NT2/D1 (cell line): ENCODE data around the gene CXADR.

Source experiments
- SUZ12 ChIP-seq: IDR thresholded peaks from 2 replicates; pipeline ENCODE4 v1.6.1; 2011; ENCODE audit not compliant: insufficient read length, insufficient read depth; ENCODE audit errors: extremely low read depth
- YY1 ChIP-seq: IDR thresholded peaks from 2 replicates; pipeline ENCODE4 v1.6.1; 2011; ENCODE audit not compliant: insufficient read length, insufficient read depth

DNA sequence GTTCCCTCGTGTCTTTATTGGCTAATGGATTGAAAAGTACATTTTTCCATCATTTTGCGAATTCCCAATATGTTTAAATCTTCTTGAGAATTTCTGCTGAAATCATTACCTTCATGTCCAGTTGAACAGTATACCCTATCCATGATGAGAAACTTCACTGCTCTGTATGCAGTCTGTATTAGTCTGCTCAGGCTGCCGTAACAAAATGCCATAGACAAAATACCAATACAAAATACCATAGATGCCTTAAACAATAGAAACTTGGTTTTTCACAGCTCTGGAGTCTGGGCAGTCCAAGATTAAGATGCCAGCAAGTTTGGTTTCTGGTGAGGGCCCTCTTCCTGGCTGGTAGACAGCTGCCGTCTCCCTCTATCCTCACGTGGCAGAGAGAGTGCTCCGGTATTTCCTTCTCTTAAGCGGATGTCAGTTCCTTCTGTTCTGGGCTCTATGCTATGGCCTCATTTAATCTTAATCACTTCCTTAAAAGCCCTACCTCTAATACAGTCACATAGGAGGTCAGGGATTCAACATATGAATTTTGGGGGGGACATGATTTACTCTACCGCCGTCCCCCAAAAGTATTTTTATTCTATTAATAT lies 27.0 kb downstream of the CXADR start:
- TF ChIP-seq YY1 (no peak), SUZ12 (no peak)
